NOMO-1 treated with dmso at 0.1 percent for 144 hours (cell line): ENCODE results near the gene KIAA1328.
"Not testable (repeated sequence)": the region's sequence is repeated elsewhere in the genome, so short reads cannot be mapped to it uniquely, and the experiment has no call there.

ENCODE experiments used
- DNase-seq: peaks from one replicate; lab custom pipeline; 2025; ENCODE audit not compliant: unreplicated experiment; lab: John Stamatoyannopoulos, UW

KIAA1328 gene

GRCh38 chr18:36821681-36822080, 7.2 kb upstream of the KIAA1328 start:
- DNase-seq, result no peak

GRCh38 chr18:36825526-36825925, 3.4 kb upstream of the KIAA1328 start:
- no peak for DNase-seq

DNA sequence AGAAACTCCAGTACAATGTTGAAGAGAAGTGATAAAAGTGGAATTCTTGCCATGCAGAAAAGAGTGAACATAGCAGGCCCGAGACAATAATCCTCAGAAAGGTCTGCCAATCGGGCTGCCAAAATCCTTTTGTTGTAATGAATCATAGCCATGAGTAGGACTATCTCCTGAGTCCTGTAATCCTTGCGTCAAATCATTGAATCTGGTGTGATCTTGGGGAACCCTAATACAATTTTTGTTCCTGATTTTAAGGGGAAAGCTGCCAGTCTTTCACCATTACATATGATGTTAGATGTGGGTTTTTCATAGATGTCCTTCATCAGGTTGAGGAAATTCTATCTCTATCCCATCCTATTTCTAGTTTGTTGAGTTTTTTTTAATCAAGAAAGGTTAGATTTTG, 2.4 kb upstream of the KIAA1328 start:
- DNase-seq, result no peak

DNA sequence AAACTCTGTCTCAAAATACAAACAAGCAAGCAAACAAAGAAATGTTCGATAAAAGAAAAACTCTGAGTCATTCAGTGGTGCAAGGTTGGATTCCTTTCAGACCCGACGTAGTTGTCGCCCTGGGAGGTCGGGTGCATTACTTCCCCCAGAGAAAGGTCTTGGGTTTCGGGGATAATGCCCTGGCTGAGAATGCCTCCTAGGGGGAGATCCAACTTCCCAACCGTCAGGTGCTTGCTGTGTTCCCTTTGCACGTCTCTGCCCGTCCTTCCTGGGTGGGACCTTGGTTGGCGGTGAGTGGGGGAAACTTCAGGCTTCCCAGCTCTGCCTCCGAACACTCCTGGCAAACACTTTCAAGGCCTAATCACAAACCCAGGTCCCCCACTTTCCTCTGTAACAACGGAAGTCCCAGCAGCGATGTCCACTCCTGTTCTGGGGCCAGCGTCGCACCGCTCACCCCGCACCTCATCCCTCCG, 734 bp upstream of the KIAA1328 start:
- peak; percentile 35 for DNase-seq

- no peak for DNase-seq
Observed at GRCh38 chr18:36829362-36830157, 633 bp downstream of the KIAA1328 start.

- no peak for DNase-seq
Observed at GRCh38 chr18:36830158-36830495, 1.2 kb downstream of the KIAA1328 start.

- no peak for DNase-seq
Observed at GRCh38 chr18:36831139-36831538, 2.2 kb downstream of the KIAA1328 start.

DNA sequence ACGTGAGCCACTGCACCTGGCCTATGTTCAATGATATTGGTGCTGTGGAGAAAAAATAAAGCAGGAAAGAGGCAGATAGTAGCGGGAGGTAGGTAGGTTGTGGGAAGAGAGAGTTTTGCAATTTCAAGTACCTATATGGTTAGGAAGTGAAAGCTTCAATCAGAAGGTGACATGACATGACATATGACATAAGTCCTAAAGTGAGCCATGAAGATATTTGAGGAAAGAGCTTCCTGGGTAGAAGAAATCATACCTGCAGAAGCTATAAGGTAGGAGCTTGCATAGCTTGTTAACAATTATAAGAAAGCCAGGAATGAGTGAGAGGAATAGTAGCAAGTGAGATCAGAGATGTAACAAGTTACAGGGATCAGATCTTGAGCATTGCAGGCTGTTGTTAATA, 4.2 kb downstream of the KIAA1328 start:
- no peak for DNase-seq

DNA sequence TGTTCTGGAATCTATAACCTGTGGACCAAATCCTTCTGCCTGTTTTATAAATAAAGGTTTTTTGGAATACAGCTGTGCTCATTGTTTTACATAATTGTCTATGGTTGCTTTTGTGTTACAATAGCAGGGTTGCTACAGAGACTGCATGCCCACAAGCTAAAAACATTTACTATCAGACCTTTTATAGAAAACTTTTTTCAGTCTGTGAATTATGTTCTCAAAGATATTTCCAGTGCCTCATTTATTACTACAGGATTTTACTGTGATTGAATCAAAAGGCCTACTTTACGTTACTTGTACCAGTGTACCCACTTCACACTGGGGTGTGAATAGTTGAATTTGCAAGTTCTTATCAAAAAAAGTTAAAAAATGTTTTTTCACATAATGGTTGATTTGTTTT, 7.0 kb downstream of the KIAA1328 start:
- DNase-seq, result no peak

- no peak for DNase-seq
Observed at GRCh38 chr18:36839835-36840234, 10.9 kb downstream of the KIAA1328 start.

DNA sequence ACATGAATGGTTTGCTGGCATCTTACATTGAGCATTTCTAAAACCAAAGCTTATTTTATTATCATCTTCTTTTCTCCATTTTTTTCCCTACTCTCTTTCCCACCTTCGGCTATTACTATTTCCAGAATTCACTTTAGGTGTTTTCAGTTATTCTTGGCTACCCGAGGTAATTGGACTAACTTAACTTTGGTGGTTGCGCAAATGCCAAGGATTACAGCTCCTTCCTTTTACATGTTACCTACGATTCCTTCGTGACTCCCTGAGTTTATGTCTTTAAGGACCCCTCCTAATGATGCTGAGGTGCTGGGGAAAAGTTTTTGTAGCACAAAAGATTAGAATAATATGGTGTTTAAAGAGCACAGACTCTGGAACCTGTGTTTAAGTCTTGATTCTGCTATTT, 14.3 kb downstream of the KIAA1328 start:
- no peak for DNase-seq

DNA sequence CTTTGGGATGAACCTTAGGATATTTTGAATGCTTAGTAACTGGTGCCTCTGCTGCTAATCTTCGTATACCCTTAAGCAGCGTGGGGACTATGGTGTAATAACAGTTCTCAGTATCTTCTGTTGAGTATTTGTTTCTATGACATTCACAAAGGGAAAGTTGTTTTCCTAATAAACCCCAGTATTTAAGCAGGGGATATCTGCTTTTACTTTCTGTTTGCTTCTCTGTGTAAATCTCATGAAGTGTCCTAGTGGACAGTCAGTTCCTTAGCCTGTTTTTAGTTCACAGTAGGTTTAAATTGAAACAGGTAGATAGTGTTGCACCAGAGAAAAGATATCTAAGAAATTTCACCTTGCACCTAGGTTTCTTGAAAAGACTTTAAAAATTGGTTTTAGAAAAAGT, 14.9 kb downstream of the KIAA1328 start:
- DNase-seq, result no peak

- DNase-seq, result no peak
Observed at GRCh38 chr18:36848609-36849008, 19.7 kb downstream of the KIAA1328 start.

DNA sequence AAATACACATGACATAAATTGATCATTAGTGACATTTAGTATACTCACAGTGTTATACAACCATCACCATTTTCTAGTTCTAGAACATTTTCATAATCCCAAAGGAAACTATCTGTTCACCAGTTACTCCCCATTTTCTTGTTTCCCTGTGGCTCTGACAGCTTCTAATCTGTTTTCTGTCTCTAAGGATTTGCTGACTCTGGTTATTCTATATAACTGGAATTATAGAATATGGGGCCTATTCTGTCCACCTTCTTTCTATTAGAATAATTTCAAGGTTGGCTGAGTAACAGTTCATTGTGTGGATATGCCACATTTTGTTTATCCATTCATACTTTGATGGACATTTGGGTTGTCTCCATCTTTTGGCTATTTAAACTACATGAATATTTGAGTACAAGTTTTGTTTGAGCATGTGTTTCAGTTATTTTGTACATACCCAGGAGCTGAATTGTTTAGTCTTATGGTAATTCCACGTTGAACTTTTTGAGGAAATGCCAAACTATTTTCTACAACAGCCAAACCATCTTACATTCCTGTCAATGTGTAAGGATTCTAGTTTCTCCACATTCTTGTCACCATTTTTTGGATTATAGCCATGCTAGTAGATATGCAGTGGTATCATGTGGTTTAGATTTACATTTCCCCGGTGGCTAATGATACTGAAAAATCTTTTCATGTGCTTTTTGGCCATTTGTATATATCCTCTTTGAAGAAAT, 20.5 kb downstream of the KIAA1328 start:
- no peak for DNase-seq

- DNase-seq, result no peak
Observed at GRCh38 chr18:36850527-36851201, 21.7 kb downstream of the KIAA1328 start.

- DNase-seq, result no peak
Observed at GRCh38 chr18:36851202-36851590, 22.3 kb downstream of the KIAA1328 start.

DNA sequence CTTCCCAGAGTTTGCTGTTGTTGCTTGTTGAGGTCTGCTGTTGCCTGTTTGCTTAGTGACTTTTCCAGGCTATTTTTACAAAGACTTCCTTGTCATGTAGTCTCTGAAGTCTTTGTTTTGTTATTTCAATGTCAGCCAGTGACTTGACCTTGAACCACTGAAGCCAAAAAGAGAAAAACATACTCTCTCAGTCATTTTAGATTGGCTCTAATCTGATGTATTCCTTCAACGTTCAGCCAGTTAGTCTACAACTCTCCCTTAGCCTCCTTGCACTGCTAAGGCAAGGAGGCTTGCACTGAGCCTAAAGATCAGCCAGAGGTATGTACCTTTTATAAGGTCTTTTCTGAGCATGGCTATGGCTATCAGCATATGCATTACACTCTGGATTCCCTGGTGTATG, 27.9 kb downstream of the KIAA1328 start:
- no peak for DNase-seq

- DNase-seq, result no peak
Observed at GRCh38 chr18:36862182-36862581, 33.3 kb downstream of the KIAA1328 start.

DNA sequence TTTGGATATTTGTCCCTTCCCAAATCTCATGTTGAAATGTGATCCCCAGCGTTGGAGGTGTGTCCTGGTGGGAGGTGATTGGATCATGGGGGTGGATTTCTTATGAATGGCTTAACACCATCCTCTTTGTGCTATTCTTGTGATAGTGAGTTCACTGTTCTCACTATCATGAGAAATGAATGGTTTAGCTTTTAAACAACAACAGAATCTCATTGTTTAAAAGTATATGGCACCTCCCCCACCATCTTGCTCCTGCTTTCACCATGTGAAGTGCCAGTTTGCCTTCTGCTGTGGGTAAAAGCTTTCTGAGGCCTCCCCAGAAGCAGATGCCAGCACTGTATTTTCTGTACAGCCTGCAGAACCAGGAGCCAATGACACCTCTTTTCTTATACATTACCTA, 38.1 kb downstream of the KIAA1328 start:
- DNase-seq, result no peak

DNA sequence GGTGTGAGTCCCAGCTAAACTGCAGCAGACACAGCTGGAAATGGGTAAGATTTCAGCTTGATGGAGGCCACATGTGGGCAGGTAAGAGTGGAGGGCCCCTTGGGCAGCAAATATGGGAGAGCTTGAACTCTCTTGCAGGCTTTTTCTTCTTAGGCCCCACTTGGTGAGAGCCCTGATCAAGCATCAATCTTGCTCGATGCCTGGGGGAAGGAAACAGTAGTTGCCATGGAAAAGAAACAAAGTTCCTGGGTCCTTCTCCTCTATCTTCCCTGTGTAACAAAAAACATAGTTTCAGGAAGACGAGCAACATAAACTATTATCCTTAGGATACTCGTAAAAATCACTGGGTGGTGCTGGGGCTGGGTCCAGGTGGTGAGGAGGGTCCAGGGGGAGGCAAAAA, 42.9 kb downstream of the KIAA1328 start:
- DNase-seq, result no peak

GRCh38 chr18:36872329-36872728, 43.4 kb downstream of the KIAA1328 start:
- no peak for DNase-seq

DNA sequence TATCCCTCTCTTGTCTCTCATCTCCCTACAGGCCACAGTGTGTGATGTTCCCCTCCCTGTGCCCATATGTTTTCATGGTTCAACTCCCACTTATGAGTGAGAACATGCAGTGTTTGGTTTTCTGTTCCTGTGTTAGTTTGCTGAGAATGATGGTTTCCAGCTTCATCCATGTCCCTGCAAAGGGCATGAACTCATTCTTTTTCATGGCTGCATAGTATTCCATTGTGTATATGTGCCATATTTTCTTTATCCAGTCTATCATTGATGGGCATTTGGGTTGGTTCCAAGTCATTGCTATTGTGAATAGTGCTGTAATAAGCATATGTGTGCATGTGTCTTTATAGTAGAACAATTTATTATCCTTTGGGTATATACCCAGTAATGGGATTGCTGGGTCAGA, 44.9 kb downstream of the KIAA1328 start:
- DNase-seq, result not testable (repeated sequence)
